ENCODE results near the gene DMRTA2. TPM values are rescaled to one million over a fixed set of nuclear protein-coding genes. Genes with fewer than 3 reads are reported as not detected.

DMRTA2 gene
- total RNA-seq, 4 donors from 2014 or later, result not detected

DNA sequence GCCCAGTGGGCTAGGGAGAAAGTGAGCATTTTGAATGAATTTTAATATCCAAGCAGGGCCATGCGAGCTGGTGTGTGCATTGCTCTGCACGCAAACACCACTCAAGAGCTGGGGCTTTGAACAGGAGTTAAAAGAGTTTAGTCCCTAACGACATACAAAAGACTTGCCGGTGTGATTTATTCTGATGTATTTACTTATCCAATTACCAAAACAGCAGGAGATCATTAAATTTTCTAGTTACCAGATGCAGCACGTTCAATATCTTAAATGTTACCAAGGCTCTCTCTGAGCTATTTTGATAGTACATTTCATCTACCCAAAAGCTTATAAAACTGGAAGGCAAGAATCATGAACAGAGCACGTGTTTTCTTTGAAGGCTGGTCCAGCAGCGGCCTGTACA is 30.0 kb upstream of the DMRTA2 start:
- Histone ChIP-seq H3K27ac (no peak overlapping the region), H3K4me1 (no peaks in the 10 kb centered on the region), H3K4me3 (no peak overlapping the region), H3K36me3 (peaks cover 0 to 4% (median 0%) of the 10 kb centered on the region in 3 donors), H3K27me3 (no peaks in the 10 kb centered on the region), H3K9me3 (no peaks in the 10 kb centered on the region)
- TF ChIP-seq, protein P1, sequence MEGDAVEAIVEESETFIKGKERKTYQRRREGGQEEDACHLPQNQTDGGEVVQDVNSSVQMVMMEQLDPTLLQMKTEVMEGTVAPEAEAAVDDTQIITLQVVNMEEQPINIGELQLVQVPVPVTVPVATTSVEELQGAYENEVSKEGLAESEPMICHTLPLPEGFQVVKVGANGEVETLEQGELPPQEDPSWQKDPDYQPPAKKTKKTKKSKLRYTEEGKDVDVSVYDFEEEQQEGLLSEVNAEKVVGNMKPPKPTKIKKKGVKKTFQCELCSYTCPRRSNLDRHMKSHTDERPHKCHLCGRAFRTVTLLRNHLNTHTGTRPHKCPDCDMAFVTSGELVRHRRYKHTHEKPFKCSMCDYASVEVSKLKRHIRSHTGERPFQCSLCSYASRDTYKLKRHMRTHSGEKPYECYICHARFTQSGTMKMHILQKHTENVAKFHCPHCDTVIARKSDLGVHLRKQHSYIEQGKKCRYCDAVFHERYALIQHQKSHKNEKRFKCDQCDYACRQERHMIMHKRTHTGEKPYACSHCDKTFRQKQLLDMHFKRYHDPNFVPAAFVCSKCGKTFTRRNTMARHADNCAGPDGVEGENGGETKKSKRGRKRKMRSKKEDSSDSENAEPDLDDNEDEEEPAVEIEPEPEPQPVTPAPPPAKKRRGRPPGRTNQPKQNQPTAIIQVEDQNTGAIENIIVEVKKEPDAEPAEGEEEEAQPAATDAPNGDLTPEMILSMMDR (IDR thresholded peaks at IDR 0.05), result no peak
- TF ChIP-seq POLR2A (IDR thresholded peaks at IDR 0.05), result no peak
- no peak for DNase-seq

DNA sequence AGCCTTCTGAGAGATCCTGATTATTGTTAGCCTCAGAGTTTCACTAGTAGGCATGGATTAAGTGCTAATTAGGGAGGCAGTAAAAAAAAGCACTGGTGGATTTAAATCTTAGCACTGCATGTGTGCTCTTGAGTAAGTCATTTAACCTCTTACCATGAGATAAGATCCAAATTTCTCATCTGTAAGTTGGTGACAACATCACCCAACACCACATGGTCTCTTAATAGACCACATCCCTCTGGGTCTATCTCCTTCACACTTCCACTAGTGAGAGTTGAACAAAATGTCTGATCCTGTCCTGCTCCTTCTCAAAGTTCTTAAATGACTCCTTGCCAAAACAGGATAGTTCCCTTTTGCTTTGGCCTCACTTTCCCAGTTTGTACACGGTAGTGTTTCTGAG is 29.5 kb upstream of the DMRTA2 start:
- no peak for TF ChIP-seq POLR2A (IDR thresholded peaks at IDR 0.05)
- TF ChIP-seq, protein P1 (IDR thresholded peaks at IDR 0.05), result no peak
- no peaks in the 10 kb centered on the region for H3K27me3 ChIP-seq
- H3K4me1 ChIP-seq, result no peaks in the 10 kb centered on the region
- H3K27ac ChIP-seq, result no peak overlapping the region
- H3K4me3 ChIP-seq, result no peak overlapping the region
- H3K36me3 ChIP-seq, result peaks cover 0 to 4% (median 0%) of the 10 kb centered on the region in 3 donors
- no peak for DNase-seq
- H3K9me3 ChIP-seq, result no peaks in the 10 kb centered on the region

DNA sequence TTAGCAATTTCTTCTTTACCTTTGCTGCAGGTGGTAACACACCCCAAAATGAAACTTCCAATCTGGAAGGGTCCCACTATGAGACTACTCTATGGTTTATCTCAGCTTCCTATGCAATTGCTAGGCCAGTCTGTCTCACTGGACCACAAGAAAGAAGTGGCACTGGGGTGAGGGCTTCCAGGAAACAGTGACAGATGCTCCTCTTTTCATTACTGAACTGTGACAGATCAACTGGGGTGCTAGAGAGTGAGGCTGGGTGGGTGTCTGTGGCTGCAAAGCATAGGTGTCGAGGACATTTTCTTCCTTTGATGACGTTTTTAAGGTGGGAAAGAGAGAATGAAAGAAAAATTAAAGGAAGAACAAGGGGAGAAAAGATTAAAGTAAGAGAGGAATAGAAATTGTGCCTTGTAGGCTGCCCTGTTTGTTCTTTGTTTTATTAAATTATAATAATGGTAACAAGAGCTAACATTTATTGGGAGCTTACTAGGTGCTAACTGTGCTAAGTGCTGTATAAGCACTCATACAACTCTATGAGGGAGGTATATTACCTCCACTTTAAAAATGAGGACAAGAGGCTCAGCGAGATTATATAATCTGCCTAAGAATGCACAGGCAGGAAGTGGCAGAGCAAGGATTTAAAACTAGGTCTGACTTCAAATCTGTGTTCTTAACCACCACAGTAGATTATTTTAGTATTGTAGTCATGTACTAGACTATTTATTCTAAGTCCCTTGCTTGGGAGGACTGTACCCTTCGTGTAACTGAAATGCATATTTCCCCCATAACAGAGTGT is 27.8 kb upstream of the DMRTA2 start:
- TF ChIP-seq, protein P1 (IDR thresholded peaks at IDR 0.05), result no peak
- TF ChIP-seq POLR2A (IDR thresholded peaks at IDR 0.05), result no peak
- H3K4me3 ChIP-seq, result no peak overlapping the region
- no peaks in the 10 kb centered on the region for H3K27me3 ChIP-seq
- H3K36me3 ChIP-seq, result peaks cover 0 to 4% (median 0%) of the 10 kb centered on the region in 3 donors
- no peaks in the 10 kb centered on the region for H3K4me1 ChIP-seq
- H3K27ac ChIP-seq, result no peak overlapping the region
- no peak for DNase-seq
- H3K9me3 ChIP-seq, result no peaks in the 10 kb centered on the region

DNA sequence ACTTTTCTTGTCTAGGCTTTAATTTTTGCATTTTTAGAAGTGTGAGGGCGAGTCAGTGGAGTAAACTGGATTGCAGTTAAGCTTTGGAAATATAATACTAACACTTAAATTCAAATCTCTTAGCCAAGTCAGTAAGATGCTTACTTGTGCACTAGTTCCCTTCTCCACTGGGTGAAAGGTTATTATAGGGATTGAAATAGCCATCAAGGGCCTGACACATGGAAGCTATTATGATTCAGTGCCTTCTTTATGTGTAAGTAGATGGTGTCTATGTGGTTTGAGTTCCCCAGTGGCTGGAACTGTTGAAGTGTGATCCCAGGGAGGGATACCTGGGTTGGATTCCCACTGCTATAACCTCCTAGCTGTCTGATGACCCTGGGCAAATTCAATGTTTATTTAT is 24.7 kb upstream of the DMRTA2 start:
- Histone ChIP-seq H3K36me3 (no peaks in the 10 kb centered on the region), H3K4me1 (no peaks in the 10 kb centered on the region), H3K27me3 (no peaks in the 10 kb centered on the region), H3K9me3 (no peaks in the 10 kb centered on the region), H3K4me3 (no peak overlapping the region), H3K27ac (no peak overlapping the region)
- TF ChIP-seq POLR2A (IDR thresholded peaks at IDR 0.05), result no peak
- TF ChIP-seq, protein P1 (IDR thresholded peaks at IDR 0.05), result no peak
- no peak for DNase-seq

DNA sequence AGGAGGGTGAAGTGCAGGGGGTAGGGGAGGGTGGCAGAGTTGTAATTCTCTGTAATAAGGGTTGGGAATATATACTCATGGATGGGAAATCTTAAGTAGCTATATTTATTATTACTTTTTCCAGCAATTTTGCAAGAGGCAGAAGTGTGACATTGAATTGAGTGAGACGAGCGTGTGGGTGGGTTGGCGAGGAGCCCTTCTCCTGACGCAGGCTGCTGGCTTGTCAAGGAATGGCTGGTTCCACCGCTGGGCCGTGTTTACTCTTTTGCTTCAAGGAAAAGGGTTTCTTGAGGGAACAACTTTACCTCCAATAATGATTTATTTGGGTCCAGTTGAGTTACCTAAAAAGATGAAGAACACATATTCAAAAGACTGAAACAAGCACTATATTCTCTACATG is 17.9 kb upstream of the DMRTA2 start:
- H3K27ac ChIP-seq, result no peak overlapping the region
- H3K9me3 ChIP-seq, result no peaks in the 10 kb centered on the region
- H3K4me3 ChIP-seq, result no peak overlapping the region
- TF ChIP-seq, protein P1 (IDR thresholded peaks at IDR 0.05), result no peak
- TF ChIP-seq POLR2A (IDR thresholded peaks at IDR 0.05), result no peak
- no peaks in the 10 kb centered on the region for H3K27me3 ChIP-seq
- peaks cover 0 to 13% (median 0%) of the 10 kb centered on the region in 3 donors for H3K36me3 ChIP-seq
- DNase-seq, result no peak
- no peaks in the 10 kb centered on the region for H3K4me1 ChIP-seq
